Vagina (tissue), 2 donors: ENCODE measurements around the gene NPLOC4.

ENCODE experiments used
- POLR2A ChIP-seq, 2 donors: fragments of 450-650 bp; IDR thresholded peaks; one replicate each; pipeline ENCODE4 v1.6.1; 2017; ENCODE audit warnings: antibody characterized with exemption in 2 of 2, mild to moderate bottlenecking in 2 of 2, moderate library complexity in 2 of 2
- POLR2AphosphoS5 ChIP-seq, 2 donors: sonication (generic); formaldehyde crosslinking; IDR thresholded peaks; one replicate each; pipeline ENCODE4 v1.9.0; 2017; ENCODE audit warnings: antibody characterized with exemption in 2 of 2, mild to moderate bottlenecking in 2 of 2, low read depth in 1 of 2; ENCODE audit not compliant: insufficient read depth in 1 of 2
- TF ChIP-seq, protein P1 (sequence below), 3 experiments: fragments of 450-650 bp in 2 of 3; fragments of 200-600 bp in 1 of 3; sonication (generic) in 1 of 3; IDR thresholded peaks; one replicate each; pipeline ENCODE4 v1.5.1; 2017 to 2019; ENCODE audit warnings: antibody characterized with exemption in 3 of 3, mild to moderate bottlenecking in 2 of 3, moderate library complexity in 2 of 3

DNA sequence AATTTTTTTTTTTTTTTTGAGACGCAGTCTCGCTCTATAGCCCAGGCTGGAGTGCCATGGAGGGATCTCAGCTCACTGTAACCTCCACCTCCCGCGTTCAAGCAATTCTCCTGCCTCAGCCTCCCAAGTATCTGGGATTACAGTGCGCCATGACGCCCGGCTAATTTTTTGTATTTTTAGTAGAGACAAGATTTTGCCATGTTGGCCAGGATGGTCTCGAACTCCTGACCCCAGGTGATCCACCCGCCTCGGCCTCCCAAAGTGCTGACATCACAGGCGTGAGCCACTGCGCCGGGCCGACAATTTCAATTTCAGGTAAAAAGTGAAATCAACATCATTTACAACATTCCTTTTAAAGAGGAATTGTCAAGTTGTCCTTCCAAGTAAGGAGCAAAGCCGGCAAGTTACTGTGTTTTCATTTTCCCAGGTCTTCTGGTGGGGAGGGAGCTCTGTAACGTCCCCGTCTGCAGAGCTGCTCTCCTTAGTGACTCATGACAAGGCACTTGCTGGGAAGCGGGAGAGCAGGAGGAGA, 873 bp downstream of the NPLOC4 start:
- TF ChIP-seq, protein P1, sequence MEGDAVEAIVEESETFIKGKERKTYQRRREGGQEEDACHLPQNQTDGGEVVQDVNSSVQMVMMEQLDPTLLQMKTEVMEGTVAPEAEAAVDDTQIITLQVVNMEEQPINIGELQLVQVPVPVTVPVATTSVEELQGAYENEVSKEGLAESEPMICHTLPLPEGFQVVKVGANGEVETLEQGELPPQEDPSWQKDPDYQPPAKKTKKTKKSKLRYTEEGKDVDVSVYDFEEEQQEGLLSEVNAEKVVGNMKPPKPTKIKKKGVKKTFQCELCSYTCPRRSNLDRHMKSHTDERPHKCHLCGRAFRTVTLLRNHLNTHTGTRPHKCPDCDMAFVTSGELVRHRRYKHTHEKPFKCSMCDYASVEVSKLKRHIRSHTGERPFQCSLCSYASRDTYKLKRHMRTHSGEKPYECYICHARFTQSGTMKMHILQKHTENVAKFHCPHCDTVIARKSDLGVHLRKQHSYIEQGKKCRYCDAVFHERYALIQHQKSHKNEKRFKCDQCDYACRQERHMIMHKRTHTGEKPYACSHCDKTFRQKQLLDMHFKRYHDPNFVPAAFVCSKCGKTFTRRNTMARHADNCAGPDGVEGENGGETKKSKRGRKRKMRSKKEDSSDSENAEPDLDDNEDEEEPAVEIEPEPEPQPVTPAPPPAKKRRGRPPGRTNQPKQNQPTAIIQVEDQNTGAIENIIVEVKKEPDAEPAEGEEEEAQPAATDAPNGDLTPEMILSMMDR (IDR thresholded peaks at IDR 0.05), result no peak
- no peak for TF ChIP-seq POLR2A (IDR thresholded peaks at IDR 0.05)
- no peak for TF ChIP-seq POLR2AphosphoS5 (IDR thresholded peaks at IDR 0.05; ENCODE audit: insufficient read depth in 1 of 2, low read depth in 1 of 2)
